MM.1S (cell line): ENCODE data around the gene ANKRD6.

Experiments
- EZH2 ChIP-seq: fragments of 300-600 bp; sonication (generic); optimal IDR thresholded peaks from 2 replicates; pipeline ENCODE3; 2017; ENCODE audit warnings: low read depth, mild to moderate bottlenecking, antibody characterized with exemption, low read length, mixed read lengths
- EZH2phosphoT487 ChIP-seq: fragments of 300-600 bp; sonication (generic); IDR thresholded peaks from 2 replicates; pipeline ENCODE4 v1.6.1; 2018; ENCODE audit warnings: antibody characterized with exemption, low read length
- TF ChIP-seq, protein P1 (sequence below): fragments of 300-600 bp; sonication (generic); IDR thresholded peaks from 2 replicates; pipeline ENCODE4 v1.5.1; 2016; ENCODE audit warnings: antibody characterized with exemption, low read length, mixed read lengths

GRCh38 chr6:89508755-89509563 is 76.0 kb downstream of the ANKRD6 start:
- TF ChIP-seq, protein P1, sequence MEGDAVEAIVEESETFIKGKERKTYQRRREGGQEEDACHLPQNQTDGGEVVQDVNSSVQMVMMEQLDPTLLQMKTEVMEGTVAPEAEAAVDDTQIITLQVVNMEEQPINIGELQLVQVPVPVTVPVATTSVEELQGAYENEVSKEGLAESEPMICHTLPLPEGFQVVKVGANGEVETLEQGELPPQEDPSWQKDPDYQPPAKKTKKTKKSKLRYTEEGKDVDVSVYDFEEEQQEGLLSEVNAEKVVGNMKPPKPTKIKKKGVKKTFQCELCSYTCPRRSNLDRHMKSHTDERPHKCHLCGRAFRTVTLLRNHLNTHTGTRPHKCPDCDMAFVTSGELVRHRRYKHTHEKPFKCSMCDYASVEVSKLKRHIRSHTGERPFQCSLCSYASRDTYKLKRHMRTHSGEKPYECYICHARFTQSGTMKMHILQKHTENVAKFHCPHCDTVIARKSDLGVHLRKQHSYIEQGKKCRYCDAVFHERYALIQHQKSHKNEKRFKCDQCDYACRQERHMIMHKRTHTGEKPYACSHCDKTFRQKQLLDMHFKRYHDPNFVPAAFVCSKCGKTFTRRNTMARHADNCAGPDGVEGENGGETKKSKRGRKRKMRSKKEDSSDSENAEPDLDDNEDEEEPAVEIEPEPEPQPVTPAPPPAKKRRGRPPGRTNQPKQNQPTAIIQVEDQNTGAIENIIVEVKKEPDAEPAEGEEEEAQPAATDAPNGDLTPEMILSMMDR, result no peak
- TF ChIP-seq EZH2 (no peak), EZH2phosphoT487 (no peak)
